RWPE1 (cell line): ENCODE data around the gene SDC1.

Experiments
- CTCF ChIA-PET: fragments of 350-600 bp; sonication (Branson Sonifier 250); formaldehyde crosslinking; extraction: SDS; loops from one replicate; lab custom pipeline; 2021; lab: Yijun Ruan, JAX
- POLR2A ChIA-PET: fragments of 400-600 bp; formaldehyde crosslinking; extraction: SDS; loops from one replicate; lab custom pipeline; 2020; ENCODE audit warnings: antibody characterized with exemption; ENCODE audit not compliant: low non-redundant PET; lab: Yijun Ruan, JAX
- DNase-seq: peaks from one replicate; pipeline ENCODE4 v3.0.0; 2012; ENCODE audit warnings: low spot score
- H3K27ac ChIP-seq: fragments of 450-650 bp; 2 replicates; pipeline ENCODE4 v1.5.1; 2017
- TF ChIP-seq, protein P1 (sequence below): fragments of 450-650 bp; conservative IDR thresholded peaks from 2 replicates; pipeline ENCODE4 v1.5.1; 2017; ENCODE audit warnings: low read depth, mild to moderate bottlenecking

SDC1 gene

GRCh38 chr2:20159411-20160070, 65.4 kb downstream of the SDC1 start:
- TF ChIP-seq, protein P1, sequence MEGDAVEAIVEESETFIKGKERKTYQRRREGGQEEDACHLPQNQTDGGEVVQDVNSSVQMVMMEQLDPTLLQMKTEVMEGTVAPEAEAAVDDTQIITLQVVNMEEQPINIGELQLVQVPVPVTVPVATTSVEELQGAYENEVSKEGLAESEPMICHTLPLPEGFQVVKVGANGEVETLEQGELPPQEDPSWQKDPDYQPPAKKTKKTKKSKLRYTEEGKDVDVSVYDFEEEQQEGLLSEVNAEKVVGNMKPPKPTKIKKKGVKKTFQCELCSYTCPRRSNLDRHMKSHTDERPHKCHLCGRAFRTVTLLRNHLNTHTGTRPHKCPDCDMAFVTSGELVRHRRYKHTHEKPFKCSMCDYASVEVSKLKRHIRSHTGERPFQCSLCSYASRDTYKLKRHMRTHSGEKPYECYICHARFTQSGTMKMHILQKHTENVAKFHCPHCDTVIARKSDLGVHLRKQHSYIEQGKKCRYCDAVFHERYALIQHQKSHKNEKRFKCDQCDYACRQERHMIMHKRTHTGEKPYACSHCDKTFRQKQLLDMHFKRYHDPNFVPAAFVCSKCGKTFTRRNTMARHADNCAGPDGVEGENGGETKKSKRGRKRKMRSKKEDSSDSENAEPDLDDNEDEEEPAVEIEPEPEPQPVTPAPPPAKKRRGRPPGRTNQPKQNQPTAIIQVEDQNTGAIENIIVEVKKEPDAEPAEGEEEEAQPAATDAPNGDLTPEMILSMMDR: no peak
- CTCF ChIA-PET: interaction anchor here (0.6 kb wide), 1 partner anchor 1867 kb away, joined by 3 read pairs; no protein-coding TSS in a partner anchor
- DNase-seq: no peak
- no peak overlapping the region for H3K27ac ChIP-seq
- POLR2A ChIA-PET: no interaction called here

GRCh38 chr2:20157193-20157891, 67.6 kb downstream of the SDC1 start:
- TF ChIP-seq, protein P1: no peak
- ChIA-PET CTCF (no interaction called here), POLR2A (no interaction called here)
- no peak overlapping the region for H3K27ac ChIP-seq
- no peak for DNase-seq

- CTCF ChIA-PET: no interaction called here
These were observed 68.1 kb downstream of the SDC1 start for GRCh38 chr2:20156836-20157192.

GRCh38 chr2:20156076-20156759, 68.7 kb downstream of the SDC1 start:
- TF ChIP-seq, protein P1: no peak
- no peak overlapping the region for H3K27ac ChIP-seq
- ChIA-PET POLR2A (no interaction called here), CTCF (interaction anchor here (0.5 kb wide), 1 partner anchor 200 kb away, joined by 3 read pairs; no protein-coding TSS in a partner anchor)
- DNase-seq: no peak

More at GRCh38 chr2:20156836-20157192, 68.1 kb downstream of the SDC1 start:
- no peak for DNase-seq
- TF ChIP-seq, protein P1: no peak
- POLR2A ChIA-PET: no interaction called here
- no peak overlapping the region for H3K27ac ChIP-seq

DNA sequence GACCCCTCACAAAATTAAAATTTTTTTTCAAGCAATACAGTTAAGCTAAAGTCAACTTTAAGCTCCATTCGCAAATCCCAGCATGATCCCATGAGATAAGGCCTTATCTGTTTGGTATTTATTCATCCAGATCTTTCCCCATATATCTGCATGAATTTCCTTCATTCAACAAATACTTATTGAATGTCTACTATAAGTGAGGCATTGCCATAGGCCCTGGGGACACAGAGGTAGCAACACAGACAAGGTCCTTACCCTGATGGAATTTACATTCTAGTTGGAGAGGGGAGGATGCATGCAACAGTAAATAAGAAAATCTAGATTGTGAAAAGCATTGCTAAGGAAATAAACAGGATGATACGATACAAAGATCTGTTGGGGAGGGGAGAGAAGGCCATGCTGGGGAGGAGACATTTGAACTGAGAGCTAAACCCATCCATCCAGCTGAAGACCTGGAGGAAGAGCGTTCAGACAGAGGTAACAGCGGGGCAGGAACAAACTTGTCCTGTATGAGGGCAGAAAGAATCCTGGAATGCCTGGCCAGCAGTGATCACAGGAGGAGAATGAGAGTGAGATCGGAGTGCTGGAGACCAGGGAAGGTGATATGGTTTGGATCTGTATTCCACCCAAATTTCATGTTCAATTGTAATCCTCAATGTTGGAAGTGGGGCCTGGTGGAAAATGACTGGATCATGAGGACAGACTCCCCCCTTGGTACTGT, 71.6 kb downstream of the SDC1 start:
- TF ChIP-seq, protein P1: no peak
- peak; percentile 53 for DNase-seq
- POLR2A ChIA-PET: no interaction called here
- CTCF ChIA-PET: no interaction called here
- H3K27ac ChIP-seq: no peak overlapping the region; the same call in 1 of the 2 replicates
